GM12892 (cell line): Measurements from ENCODE around the gene MT1A.
A peak's percentile ranks its signal among the peaks of the same experiment; 100 is the strongest.

Experiments
- DNase-seq: peaks from one replicate; pipeline ENCODE4 v3.0.0; 2011; ENCODE audit not compliant: insufficient read length
- FAIRE-seq: peaks from 2 replicates; lab custom pipeline; 2011; peaks lifted over from hg19 to GRCh38; lab: Jason Lieb, UNC
- POLR2A ChIP-seq: IDR thresholded peaks from 2 replicates; pipeline ENCODE4 v1.6.1; 2011; ENCODE audit warnings: low read depth, low read length, control low read depth
- POLR2AphosphoS5 ChIP-seq: IDR thresholded peaks from 2 replicates; pipeline ENCODE4 v1.6.1; 2011; ENCODE audit warnings: low read depth, low read length, control low read depth
- TAF1 ChIP-seq: IDR thresholded peaks from 2 replicates; pipeline ENCODE4 v1.6.1; 2011; ENCODE audit warnings: low read depth, mild to moderate bottlenecking, control low read depth, low read length, borderline replicate concordance

Gene MT1A

GRCh38 chr16:56605475-56605874 is 33.0 kb upstream of the MT1A start:
- TF ChIP-seq POLR2A (no peak), TAF1 (no peak), POLR2AphosphoS5 (no peak)
- no peak for FAIRE-seq
- DNase-seq = no peak

DNA sequence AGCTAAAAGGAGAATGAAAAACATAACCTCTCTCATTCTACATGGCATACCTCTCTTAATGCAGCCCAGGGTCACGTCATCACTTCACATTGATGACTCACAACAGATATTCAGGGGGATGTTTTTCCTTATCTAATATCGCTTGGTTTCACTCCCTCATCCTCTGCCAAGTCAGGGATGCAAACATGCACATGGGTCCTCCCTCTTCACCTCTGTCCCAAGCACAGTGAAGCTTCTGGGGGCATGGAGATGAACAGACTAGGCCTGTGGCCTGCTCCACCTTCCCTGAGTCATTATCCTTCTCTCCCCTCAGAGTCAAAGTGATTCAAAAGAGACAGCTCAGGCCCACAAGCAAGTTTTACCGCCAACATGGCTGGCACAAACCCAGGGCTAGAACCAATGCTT is 32.4 kb upstream of the MT1A start:
- FAIRE-seq (no peak), DNase-seq (no peak)
- TF ChIP-seq POLR2AphosphoS5 = no peak

DNA sequence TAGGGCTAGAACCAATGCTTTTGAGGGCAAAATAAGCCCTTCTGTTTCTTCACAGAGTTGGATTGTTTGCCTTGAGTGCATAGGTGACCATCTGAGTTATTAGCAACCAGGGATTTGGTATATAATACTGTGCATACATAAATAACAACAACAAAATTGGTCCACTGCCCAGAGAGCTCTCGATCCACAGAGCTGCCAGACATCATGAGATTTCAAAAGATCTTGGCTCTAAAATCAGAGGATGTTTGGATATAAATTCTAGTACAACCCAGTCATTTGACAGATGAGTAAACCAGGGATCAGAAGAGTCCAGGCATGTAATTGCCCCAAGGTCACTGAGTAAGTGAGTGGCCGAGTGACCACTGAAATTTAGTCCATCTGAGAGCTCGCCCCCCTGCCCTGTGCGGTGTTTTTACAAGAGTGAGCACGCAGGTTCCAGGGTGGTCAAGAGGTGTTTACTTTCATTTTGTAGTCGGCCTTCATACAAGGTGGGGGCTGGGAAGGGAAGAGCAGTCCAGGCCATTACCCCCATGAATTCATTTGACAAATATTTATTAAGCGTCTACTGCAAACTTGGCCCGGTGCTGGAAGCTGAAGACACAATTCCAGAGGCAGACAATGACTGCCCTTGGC is 31.9 kb upstream of the MT1A start:
- no peak for TF ChIP-seq POLR2AphosphoS5
- no peak for TF ChIP-seq TAF1
- no peak for TF ChIP-seq POLR2A
- DNase-seq (no peak), FAIRE-seq (no peak)

DNA sequence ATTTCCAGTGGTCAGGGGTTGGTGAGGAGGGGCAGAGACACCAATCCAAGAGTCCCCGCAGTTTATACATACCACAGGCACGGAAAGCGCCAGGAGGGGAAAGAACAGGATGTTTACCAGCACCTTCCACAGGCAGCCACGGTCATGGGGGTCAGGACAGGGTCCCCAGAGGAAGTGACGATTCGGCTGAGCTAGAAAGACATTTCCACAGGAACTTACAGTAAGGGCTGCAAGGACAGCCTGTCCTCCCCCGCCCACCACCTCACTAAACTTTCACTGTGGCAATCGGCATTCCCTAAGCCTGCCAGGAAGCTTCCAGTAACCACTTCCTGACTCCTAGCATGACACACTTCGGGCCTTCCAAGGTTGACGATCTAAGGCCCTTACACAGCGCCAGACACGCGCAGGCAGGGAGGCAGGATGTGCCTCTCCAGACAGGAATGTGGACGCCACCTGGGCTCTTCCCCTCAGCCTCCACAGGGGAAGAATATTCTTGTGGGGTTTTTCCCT is 31.3 kb upstream of the MT1A start:
- DNase-seq = no peak
- no peak for FAIRE-seq
- TF ChIP-seq POLR2AphosphoS5 = no peak
- TF ChIP-seq TAF1 = no peak
- no peak for TF ChIP-seq POLR2A

DNA sequence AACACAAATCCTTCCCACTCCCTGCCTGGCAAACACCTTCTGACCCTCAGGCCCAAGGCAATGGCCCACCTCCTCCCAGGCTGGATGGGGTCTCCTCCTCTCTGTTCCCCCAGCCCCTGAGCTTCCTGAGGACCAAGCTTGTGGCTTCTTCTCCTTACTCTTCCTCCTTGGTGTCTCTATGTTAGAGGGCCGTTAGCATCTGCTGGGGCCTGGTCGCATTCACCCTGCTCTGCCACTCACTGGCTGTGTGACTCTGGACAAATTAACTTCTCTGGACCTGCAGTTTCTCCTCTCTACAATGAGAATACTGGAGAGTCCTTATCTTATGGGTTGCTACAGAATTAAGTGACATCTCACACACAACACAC is 30.8 kb upstream of the MT1A start:
- no peak for FAIRE-seq

GRCh38 chr16:56608043-56608875 is 30.2 kb upstream of the MT1A start, which contains the start of gene MT2A:
Gene MT2A, plus strand, starts transcription at chr16:56608584. Its CDS starts 72 bp downstream, at chr16:56608656.
- peak; percentile 48; the same call in 1 of the 2 replicates for TF ChIP-seq POLR2A
- TF ChIP-seq TAF1 = no peak
- peak; percentile 54 for FAIRE-seq
- DNase-seq = peak; percentile 95

More for the DNA sequence above, 30.8 kb upstream of the MT1A start:
- TF ChIP-seq POLR2AphosphoS5 (no peak), POLR2A (no peak), TAF1 (no peak)
- no peak for DNase-seq

DNA sequence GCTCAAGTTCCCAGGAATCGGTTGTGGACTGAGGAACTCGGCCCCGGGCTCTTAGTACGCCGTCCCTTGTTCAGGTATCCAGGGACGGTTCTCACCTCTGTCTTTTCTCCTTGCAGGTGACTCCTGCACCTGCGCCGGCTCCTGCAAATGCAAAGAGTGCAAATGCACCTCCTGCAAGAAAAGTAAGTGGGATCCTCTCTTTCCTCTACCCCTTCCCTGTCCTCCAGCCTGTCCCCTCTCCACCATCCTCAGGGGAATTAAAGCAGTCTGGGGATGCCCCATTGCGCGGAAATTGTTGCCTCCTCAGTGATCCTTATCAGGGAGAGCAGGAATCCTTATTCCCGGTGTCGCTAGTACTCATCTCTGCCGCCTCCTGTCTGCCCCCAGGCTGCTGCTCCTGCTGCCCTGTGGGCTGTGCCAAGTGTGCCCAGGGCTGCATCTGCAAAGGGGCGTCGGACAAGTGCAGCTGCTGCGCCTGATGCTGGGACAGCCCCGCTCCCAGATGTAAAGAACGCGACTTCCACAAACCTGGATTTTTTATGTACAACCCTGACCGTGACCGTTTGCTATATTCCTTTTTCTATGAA is 29.5 kb upstream of the MT1A start:
- FAIRE-seq = no peak
- no peak for DNase-seq
- TF ChIP-seq TAF1 (no peak), POLR2A (no peak), POLR2AphosphoS5 (no peak)

- peak; percentile 74 for FAIRE-seq
Measured at GRCh38 chr16:56609463-56609921, 29.0 kb upstream of the MT1A start.

GRCh38 chr16:56610017-56610608 is 28.4 kb upstream of the MT1A start:
- no peak for DNase-seq
- no peak for FAIRE-seq
- TF ChIP-seq POLR2AphosphoS5 (no peak), TAF1 (no peak), POLR2A (no peak; the same call in 1 of the 2 replicates)

More at GRCh38 chr16:56609463-56609921, 29.0 kb upstream of the MT1A start:
- no peak for TF ChIP-seq POLR2AphosphoS5
- no peak for TF ChIP-seq POLR2A
- no peak for TF ChIP-seq TAF1
- peak; percentile 46 for DNase-seq

- no peak for FAIRE-seq
- DNase-seq = no peak
- TF ChIP-seq POLR2A (no peak), POLR2AphosphoS5 (no peak)
Measured at GRCh38 chr16:56610609-56611111, 27.8 kb upstream of the MT1A start.

GRCh38 chr16:56611281-56611833 is 27.1 kb upstream of the MT1A start:
- FAIRE-seq (no peak), DNase-seq (no peak)
- TF ChIP-seq POLR2A = no peak
- no peak for TF ChIP-seq POLR2AphosphoS5
- no peak for TF ChIP-seq TAF1
